GM12873 (cell line): ENCODE data around the gene P2RX6.

ENCODE experiments used
- TF ChIP-seq, protein P1 (sequence below): IDR thresholded peaks from 2 replicates; pipeline ENCODE4 v1.5.1; 2012; ENCODE audit warnings: low read depth, mild to moderate bottlenecking, moderate library complexity, low read length, control low read depth; ENCODE audit not compliant: insufficient read depth; ENCODE audit errors: missing control alignments

The P2RX6 gene

DNA sequence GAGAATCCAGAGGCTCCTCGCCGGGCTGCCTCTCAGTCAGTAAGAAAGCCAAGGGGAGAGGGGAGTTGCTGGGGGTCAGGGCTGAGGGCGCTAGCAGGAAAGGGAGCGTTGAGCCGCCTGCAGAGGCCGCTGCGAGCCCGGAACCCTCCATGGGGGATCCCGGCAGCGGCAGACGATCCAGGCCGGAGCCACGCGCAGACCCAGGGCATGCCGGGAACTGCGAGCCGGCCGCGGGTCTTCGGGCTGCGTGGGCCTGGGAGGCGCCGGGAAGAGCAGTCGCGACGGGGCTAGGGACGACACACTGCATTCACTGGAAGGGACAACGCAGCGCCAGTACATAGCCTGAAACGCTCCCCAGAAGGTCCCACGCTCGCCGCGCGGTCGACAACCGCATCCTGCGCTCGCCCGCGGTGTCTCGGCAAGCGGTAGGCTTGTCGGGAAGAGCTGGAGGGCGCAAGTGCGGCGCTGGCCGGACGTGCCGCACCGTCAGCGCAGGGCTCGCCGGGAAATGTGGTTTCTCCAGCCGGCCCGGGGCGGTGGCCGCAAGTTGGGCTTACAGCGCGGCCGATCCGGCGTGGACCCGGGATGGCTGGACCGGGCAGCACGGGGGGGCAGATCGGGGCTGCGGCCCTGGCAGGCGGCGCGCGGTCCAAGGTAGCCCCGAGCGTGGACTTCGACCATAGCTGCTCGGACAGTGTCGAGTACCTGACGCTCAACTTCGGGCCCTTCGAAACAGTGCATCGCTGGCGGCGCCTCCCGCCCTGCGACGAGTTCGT lies 33.0 kb upstream of the P2RX6 start, which contains the start of gene LZTR1:
Gene LZTR1 (plus strand): TSS at position 511 of the 776 bp plus-strand sequence. CDS start 75 bp downstream, at position 586.
- TF ChIP-seq, protein P1, sequence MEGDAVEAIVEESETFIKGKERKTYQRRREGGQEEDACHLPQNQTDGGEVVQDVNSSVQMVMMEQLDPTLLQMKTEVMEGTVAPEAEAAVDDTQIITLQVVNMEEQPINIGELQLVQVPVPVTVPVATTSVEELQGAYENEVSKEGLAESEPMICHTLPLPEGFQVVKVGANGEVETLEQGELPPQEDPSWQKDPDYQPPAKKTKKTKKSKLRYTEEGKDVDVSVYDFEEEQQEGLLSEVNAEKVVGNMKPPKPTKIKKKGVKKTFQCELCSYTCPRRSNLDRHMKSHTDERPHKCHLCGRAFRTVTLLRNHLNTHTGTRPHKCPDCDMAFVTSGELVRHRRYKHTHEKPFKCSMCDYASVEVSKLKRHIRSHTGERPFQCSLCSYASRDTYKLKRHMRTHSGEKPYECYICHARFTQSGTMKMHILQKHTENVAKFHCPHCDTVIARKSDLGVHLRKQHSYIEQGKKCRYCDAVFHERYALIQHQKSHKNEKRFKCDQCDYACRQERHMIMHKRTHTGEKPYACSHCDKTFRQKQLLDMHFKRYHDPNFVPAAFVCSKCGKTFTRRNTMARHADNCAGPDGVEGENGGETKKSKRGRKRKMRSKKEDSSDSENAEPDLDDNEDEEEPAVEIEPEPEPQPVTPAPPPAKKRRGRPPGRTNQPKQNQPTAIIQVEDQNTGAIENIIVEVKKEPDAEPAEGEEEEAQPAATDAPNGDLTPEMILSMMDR: peak; percentile 55

DNA sequence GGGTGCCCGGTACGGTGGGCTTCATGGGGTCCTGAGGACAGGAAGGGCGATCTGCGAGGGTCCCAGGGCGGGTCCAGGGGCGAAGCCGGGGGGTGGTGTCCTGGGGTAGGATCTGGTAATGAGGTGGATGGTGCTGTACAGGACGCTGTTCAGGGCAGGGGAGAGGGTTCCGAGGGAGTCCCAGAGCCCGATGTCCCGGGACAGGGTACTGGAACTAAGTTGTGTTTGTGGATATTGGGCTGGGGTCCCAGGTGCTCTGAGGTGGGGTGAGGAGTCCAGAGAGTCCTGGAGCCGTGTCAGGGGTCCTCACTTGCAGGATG lies 32.4 kb upstream of the P2RX6 start:
- TF ChIP-seq, protein P1: no peak

DNA sequence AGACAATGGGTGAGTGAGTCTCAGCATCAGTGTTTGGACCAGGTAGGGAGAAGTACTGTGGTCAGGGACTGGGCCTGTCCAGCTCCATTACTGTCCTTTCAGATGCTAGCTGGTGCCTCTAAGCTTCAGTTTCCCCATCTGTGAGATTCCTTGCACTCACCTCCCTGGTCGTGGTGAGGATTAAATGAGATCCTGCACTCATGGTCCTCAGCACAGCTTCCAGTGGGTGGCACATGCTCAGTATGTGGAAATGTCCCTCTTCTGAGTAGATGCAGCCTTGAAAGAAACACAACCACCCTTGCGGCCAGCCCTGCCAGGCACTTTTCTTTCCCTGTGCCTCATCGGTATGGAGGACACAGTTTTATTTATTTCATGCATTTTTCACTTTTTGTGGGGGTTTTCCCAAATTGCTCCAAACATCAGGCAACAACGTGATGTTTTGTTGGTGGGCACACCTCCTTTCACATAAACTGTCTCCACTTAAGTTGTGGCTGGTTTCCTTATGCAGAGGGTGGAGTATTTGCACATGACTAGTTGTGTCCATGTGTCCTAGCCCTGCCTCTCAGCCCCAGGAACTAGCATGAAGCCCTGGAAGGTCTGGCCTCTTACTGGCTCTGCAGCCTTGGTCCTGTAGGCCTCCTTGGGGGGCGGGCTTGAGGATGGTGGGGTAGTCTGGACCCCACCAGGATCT lies 31.7 kb upstream of the P2RX6 start:
- TF ChIP-seq, protein P1: no peak

DNA sequence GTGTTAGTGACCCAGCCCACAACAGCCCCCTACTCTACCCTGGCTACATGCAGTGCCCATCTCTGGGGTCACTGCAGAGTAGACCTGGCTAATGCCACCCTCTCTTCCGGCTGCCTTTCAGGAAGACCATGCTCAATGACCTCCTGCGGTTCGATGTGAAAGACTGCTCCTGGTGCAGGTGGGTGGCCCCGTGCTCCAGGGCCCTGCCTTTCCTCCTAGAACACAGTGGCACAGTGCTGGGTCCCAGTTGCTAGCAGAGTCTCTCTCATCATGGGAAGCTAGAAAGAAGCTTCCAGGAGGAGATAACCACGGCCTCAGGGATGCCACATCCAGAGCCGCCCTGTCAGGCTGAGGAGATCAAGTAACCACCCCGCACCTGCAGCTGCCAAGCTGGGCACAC lies 29.2 kb upstream of the P2RX6 start:
- TF ChIP-seq, protein P1: no peak

DNA sequence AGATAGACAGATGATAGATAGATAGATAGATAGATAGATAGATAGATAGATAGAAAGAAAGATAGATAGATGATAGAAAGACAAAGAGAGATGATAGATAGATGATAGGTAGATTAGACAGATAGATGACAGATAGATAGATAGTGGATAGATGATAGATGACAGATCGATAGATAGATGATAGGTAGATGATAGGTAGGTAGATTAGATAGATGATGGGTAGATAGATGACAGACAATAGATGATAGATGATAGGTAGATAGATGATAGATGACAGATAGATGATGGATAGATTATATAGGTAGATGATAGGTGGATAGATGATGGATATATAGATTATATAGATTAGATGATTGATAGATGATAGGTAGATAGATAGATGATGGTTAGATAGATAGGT lies 28.6 kb upstream of the P2RX6 start:
- TF ChIP-seq, protein P1: no peak

DNA sequence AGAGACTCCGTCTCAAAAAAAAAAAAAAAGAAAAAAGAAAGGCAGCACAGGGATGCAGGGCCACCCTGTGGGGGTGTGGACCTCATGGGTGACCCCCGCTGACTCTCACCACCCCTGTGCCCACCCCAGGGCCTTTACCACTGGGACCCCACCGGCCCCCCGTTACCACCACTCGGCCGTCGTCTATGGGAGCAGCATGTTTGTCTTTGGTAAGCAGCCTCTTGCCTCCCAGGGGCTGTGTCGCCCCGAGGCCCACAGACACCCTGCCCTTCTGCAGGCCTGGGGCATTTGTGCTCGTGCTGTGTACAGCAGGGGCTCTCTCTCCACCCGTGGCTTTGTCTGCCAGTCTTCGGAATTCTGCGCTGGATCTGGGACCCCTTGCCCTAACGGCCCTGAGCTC lies 27.6 kb upstream of the P2RX6 start:
- TF ChIP-seq, protein P1: no peak

DNA sequence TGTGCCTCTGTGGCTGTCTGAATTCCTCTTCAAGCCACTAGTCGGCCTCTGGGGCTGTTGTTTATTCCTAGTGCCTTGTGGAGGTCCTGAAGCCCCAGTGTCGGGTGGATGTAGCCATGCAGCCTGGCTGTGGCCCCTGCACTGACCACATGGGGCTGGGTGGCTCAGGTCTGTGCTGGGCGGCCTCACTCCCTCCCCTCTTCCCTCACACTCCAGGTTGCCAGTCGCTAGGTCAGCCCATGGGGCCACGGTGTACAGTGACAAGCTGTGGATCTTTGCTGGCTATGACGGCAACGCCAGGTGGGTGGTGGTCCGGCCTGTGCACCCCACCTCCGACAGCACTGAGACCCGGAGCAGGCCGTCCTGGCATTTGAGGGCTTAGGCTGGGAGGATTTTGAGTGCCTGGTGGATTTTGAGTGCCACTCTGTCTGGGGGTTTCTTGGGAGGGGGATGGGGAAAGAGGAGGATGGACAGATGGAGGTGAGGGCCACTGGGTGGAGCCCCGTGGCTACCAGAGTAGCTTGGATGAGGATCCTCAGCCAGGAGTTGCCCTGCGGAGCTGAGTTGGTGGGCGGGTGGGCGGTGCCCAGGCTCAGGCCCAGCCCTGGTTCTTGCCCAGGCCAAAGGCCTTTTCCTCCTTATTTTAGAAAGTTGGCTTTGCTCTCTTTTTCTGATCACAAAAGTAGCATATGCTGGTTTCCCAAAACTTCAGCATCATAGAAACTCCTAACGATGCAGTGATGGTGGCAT lies 26.2 kb upstream of the P2RX6 start:
- TF ChIP-seq, protein P1: no peak
